GM18870 (cell line): ENCODE data around the gene KRTAP4-3.
"Not testable (repeated sequence)": the region's sequence is repeated elsewhere in the genome, so short reads cannot be mapped to it uniquely, and the experiment has no call there.

Experiments used
- ATAC-seq: cut with Tn5 transposase; IDR thresholded peaks from one replicate; pipeline ENCODE4 v1.9.1; 2021; ENCODE audit warnings: moderate library complexity; ENCODE audit not compliant: unreplicated experiment

The KRTAP4-3 gene

DNA sequence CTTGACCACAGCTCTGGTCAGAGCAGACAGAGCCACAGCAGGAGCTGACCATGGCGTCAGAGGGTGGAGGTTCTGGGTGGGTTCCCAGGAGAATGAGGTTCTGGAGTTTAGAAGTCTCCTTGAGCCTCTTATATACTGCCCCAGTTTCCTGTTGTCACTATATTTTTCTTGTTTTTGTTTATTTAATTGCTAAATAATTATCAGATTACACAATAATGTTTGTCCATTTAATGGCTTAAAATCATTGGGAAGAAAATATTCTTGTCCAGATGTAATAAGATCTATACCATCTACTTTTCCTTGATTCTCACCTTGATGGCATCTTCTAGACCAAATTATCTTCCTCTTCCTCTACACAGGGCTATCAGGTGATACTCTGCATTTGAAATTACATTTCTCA, at the start of gene KRTAP4-3:
Gene KRTAP4-3 (minus strand): TSS at position 101 of the 400 bp plus-strand sequence. CDS start 49 bp downstream, at position 52.
- ATAC-seq = no peak

DNA sequence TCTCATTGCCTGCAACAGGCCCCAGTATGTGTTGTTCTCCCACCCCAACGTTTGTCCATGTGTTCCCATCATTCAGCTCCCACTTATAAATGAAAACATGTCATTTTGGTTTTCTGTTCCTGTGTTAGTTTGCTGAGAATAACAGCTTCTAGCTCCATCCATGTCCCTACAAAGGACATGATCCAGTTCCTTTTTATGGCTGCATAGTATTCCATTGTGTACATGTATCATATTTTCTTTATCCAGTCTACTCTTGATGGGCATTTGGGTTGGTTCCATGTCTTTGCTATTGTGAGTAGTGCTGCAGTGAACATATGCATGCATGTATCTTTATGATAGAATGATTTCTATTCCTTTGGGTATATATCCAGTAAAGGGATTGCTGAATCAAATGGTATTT, 47.7 kb upstream of the KRTAP4-3 start:
- ATAC-seq = no peak

DNA sequence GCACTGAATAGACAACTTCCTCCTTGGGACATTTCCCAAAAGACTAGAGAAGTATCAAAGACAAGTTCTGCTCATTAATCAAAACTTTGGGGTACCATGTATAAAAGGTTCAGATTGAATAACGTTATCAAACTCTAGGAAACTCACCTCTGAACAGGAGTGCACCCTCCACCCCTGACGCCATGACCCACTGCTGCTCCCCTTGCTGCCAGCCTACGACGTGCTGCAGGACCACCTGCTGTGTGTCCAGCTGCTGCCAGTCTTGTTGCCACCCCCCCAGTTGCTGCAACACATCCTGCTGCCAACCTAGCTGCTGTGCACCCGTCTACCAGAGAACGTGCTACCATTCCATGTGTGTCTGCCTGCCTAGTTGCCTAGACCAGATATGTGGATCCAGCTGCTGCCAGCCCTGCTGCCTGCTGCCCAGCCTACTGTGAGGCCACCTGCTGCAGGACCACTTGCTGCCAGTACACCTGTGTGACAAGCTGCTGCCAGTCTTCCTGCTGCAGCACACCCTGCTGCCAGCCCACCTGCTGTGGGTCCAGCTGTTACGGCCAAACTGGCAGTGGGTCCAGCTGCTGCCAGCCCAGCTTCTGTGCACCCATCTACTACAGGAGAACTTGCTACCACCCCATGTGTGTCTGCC, 44.6 kb upstream of the KRTAP4-3 start:
- no peak for ATAC-seq

DNA sequence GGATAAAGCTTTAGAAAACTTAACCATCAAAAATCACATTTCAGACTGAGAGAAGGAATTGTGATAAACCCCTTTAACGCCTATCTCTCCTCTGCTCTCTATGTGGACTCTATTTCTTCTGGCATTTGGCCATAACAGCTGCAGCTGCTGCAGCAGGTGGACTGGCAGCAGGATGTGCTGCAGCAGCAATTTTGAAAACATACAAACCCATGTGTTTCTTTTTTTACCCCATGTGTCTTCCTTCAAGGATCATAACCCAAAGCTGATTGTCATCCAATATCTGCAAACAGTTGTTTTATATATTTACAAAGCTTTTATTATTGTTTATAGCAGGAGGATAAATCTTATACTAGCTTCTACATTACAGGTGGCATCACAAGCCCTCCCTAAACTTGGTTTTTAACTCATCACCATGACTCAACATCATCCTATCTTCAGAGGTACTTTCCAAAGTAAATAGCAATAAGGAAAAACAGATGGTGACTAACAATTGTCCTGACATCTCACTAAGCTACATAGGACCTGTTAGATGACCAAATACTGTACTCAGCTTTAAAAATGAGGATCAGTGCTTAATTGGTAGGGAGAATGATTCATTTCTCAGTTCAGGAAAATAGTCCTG, 43.9 kb upstream of the KRTAP4-3 start:
- ATAC-seq = no peak

DNA sequence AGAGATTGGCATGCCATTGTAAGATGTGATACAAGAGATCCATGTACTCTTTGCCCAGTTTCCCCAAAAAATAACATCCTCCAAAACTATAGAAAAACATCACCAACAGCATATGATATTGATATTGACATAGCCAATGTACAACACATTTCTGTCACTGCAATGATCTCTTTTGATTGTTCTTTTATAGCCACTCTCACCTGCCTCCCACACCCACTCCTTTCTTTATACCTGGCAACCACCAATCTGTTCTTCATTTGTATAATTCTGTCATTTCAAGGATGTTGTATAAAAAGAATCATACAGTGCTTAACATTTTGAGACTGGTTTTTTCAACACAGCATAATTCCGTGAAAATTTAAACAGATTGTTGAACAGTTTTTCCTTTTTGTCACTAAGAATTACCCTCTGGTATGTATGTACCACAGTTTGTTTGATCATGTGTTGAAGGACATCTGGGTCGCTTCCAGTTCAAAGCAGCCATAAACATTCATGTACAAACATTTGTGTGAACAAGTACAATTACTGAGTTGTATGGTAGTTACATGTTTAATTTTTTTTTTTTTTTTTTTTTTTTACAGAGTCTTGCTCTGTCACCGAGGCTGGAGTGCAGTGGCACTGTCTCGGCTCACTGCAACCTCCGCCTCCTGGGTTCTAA, 31.5 kb upstream of the KRTAP4-3 start:
- ATAC-seq = no peak

DNA sequence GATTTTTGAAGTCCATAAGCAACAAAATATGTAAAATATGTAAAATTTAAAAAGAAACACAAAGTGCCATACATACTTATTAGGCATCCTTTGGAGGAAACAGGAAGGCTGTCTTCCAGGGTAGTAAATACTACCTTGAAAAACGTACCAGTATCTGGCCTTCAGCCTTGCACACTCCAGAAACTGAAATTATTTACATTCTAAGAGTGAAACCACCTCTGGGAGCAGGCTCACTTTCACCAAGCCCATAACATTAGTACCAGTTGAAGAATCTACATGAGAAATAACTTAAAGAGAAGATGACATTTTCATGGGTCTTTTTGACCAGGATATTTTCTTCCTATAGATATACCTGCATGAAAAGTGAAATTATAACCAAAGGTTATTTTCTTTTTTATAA, 28.0 kb upstream of the KRTAP4-3 start:
- ATAC-seq = no peak

DNA sequence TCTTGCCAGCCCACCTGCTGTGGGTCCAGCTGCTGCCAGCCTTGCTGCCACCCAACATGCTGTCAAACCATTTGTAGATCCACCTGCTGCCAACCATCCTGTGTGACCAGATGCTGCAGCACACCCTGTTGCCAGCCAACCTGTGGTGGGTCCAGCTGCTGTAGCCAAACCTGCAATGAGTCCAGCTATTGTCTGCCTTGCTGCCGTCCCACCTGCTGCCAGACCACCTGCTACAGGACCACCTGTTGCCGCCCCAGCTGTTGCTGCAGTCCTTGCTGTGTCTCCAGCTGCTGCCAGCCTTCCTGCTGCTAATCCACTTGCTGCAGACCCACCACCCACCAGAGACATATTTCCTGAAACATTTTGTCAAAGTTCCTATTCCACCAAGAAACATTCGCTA, 22.3 kb upstream of the KRTAP4-3 start:
- ATAC-seq = no peak

DNA sequence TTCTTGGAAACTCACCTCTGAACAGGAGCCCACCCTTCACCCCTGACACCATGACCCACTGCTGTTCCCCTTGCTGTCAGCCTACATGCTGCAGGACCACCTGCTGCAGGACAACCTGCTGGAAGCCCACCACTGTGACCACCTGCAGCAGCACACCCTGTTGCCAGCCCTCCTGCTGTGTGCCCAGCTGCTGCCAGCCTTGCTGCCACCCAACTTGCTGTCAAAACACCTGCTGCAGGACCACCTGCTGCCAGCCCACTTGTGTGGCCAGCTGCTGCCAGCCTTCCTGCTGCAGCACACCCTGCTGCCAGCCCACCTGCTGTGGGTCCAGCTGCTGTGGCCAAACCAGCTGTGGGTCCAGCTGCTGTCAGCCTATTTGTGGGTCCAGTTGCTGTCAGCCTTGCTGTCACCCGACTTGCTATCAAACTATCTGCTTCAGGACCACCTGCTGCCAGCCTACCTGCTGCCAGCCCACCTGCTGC, 21.9 kb upstream of the KRTAP4-3 start, which contains the start of gene KRTAP9-1:
Gene KRTAP9-1 (plus strand): TSS at position 51 of the 482 bp plus-strand sequence. CDS start 0 bp downstream, at position 51.
- ATAC-seq = not testable (repeated sequence)

DNA sequence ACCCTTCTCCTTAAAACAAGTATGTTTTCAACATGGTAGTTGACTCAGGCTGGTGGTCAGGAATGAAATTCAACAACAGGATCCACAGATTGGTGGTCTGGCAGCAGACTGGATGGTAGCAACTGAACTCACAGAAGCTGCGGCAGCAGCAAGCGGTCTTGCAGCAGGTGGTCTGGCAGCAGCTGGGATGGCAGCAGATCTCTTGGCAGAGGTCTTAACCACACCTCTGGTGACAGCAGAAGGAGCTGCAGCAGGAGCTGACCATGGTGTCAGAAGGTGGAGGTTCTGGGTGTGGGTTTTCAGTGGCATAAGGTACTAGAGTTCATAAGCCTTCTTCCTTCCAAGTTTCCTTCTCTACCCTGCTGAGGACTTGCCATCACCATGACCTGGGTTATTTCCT, 18.9 kb upstream of the KRTAP4-3 start:
- no peak for ATAC-seq

DNA sequence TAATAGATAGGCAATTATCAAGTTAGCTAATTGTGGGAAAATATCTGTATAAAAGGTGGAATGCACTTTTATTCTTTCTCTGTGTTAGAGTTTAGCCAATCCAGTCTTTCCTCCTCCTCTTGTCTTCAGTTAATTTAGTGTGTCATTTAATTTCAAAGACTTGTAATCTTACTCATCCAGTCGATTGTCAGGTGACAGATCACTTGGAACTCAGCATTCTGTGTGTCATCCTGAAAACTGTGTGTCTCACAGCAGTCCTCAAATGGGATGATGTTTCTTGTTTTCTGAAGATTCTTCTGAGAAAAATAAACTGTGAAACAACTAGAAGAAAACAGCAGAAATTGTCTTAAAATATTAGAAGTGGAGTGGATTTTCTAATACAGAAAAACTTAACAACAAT, 17.0 kb upstream of the KRTAP4-3 start:
- no peak for ATAC-seq

DNA sequence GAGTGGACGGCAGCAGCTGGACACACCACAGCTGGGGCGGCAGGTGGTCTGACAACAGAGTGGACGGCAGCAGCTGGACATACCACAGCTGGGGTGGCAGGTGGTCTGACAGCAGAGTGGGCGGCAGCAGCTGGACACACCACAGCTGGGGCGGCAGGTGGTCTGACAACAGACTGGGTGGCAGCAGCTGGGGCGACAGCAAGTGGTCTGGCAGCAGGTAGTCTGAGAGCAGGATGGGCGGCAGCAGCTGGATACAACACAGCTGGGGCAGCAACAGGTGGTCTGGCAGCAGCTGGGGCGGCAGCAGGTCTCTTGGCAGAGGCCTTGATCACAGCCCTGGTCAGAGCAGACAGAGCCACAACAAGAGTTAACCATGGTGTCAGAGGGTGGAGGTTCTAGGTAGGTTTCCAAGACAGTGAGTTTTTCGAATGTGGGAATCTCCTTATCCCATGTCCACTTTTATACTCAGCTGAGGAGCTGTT, 16.5 kb upstream of the KRTAP4-3 start, which contains the start of gene KRTAP4-1:
Gene KRTAP4-1 (minus strand): TSS at position 432 of the 482 bp plus-strand sequence. CDS start 57 bp downstream, at position 375.
- ATAC-seq = no peak

DNA sequence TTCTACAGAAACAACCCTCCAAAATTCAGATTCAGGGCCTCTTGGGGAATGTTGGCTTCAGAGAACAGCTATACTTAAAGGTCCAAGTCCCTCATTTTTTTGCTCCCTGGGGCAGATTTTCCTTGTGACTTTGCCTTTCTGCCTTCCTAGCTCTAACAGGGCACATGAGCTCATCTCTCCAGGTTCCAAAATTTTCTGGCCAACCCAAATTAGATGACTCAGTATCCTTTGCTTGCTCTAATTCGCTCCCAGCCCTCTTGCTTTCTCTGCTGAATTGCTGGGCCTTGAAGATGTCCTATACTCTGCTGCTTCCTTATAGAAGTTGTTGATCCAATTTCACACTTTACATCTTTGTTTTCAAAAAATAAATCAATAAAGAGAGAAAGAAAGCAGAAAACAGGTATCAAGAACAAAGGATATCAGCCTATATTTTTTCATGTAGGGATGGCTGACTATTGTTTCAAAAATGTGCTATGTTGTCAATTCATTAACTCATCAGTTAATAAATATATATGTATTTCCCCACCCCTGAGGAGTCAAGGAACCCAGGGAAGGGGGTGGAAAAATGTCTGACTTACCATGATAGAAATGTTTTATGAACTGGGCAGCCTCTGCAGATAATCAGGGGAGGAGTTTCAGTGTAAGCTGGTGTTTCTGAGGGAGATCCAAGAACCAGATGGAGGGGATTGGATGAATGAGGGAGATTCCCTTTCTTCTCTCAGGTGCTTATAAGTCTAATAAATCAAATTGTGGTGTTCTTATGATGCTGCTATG, 11.0 kb upstream of the KRTAP4-3 start:
- ATAC-seq = no peak

DNA sequence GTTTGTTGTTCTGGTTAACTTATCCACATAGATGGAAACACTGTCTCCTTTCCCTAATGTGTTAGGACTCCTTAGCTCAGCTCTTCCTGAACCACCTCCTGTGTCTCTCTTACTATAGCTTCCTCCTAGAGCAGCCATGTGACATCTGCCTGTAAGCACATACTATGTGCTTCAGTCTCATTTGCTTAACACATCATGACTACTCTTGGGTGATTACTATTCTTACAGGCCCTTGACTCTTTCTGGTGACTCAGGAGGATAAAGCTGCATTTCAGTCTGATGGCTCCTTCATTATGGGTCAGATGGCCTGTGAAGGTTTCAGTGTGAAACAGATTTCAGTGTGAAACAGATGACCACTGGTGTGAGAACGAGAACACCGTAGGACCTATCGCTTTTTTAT, 10.3 kb upstream of the KRTAP4-3 start:
- ATAC-seq = no peak

DNA sequence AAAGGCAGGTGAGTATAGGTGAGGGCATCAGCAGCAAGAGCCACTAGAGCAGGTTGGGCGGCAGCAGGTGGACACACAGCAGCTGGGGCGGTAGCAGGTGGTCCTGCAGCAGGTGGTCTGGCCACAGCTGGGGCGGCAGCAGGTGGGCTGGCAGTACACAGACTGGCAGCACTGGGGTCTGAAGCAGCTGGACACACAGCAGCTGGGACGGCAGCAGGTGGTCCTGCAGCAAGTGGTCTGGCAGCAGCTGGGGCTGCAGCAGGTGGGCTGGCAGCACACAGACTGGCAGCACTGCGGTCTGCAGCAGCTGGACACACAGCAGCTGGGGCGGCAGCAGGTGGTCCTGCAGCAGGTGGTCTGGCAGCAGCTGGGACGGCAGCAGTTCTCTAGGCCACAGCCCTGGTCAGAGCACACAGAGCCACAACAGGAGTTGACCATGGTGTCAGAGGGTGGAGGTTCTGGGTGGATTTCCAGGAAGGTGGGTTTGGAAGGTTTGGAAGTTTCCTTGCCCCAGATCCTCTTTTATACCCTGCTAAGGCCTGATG, 9.8 kb upstream of the KRTAP4-3 start, which contains the start of gene KRTAP4-2:
Gene KRTAP4-2 (minus strand): TSS at position 495 of the 545 bp plus-strand sequence. CDS start 57 bp downstream, at position 438.
- ATAC-seq = no peak

DNA sequence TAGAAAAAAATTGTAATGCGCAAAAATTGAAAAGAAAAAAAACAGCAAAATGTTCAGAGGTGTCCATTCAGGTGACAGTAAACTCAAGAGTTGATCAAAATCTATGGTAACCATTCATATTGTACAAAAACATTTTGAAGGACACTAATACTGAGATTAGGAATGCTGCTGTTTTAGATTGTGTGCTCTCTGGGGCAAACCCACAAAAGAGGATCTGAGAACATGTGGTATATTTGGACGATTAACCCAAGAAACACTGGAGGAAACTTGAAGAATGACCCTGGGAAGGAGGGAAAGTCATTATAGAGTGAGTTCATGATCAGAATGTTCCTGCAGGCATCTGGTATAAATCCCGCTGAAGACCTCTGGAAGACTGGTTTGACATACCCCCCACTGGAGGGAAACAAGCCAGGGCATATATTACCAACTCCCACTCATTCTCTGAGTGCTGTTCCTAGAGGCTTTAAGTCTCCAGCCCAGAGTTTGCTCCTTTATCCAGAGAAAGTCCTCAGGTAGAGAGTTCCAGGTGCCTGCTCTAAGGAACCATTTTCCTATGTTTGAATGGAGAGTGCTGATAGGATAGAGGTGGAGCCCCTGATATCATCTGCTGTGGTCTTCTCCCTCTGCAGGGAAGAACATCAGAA, 8.8 kb upstream of the KRTAP4-3 start:
- no peak for ATAC-seq

DNA sequence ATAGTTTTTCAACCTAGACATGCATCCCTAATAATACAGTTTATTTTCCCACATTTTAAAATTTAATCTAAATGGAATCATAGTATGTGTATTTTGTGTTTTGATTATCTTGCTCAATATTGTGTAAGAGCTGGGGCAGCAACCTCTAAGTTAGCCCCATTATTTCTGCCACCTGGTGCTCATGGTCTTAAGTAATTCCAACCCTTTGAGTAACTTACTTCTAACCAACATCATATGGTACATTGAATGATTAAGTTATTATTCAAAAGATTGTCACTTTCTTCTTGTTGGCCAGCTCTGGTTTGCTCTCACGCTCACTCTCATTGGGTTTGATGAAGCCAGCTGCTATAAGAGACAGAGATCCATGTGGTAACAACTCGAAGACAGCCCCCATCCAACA, 3.9 kb upstream of the KRTAP4-3 start:
- no peak for ATAC-seq

DNA sequence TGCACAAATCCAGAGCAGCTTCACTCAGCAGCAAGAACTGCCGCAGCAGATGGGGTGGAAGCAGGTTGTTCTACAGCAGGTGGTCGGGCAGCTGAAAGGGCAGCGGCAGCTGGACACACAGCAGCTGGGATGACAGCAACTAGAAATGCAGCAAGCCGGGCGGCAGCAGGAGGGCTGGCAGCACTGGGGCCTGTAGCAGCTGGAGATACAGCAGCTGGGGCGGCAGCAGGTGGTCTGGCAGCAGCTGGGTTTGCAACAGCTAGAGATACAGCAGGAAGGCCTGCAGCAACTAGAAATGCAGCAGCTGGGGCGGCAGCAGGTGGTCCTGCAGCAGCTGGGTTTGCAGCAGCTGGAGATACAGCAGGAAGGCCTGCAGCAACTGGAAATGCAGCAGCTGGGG, 460 bp downstream of the KRTAP4-3 start:
- no peak for ATAC-seq

DNA sequence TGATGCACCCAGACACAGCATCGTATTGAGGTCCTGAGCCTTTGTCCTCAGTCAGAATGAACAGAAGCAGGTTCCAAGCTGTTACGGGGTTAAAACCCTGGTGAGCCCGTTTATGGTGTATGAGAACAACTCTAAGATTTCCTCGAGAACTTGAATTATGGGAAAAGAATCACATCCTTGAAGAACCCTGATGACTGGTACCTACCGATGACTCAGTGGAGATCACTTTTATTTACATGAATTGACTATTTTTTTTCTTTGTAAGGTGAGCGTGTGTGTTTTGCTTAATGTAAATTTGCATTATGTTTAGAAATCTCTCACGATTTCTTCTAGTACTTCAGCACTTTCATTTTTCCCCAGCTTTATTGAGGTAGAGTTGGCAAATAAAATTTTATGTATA, 4.2 kb downstream of the KRTAP4-3 start:
- no peak for ATAC-seq

DNA sequence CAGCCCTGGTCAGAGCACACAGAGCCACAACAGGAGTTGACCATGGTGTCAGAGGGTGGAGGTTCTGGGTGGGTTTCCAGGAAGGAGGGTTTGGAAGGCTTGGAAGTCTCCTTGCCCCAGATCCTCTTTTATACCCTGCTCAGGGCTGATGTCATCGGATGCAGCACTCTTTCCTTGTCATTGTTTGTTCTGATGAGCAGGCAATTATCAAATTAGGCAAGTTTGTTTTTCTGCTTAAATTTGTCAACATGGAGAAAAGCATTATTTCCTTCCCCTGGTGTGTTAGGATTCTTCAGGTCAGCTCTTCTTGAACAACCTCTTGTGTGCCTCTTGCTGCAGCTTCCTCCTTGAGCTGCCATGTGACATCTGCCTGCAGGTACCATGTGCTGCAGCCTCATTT, 7.4 kb downstream of the KRTAP4-3 start, which contains the start of gene KRTAP4-4:
Gene KRTAP4-4 (minus strand): TSS at position 101 of the 400 bp plus-strand sequence. CDS start 57 bp downstream, at position 44.
- no peak for ATAC-seq

DNA sequence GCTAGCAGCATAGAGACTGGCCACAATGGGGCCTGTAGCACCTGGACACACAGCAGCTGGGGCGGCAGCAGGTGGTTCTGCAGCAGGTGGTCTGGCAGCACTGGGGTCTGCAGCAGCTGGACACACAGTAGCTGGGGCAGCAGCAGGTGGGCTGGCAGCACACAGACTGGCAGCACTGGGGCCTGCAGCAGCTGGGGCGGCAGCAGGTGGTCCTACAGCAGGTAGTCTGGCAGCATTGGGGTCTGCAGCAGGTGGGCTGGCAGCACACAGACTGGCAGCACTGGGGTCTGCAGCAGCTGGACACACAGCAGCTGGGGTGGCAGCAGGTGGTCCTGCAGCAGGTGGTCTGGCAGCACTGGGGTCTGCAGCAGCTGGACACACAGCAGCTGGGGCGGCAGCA, 7.8 kb downstream of the KRTAP4-3 start:
- ATAC-seq = not testable (repeated sequence)
